Fibroblast of lung (primary cell): ENCODE data around the gene TVP23A.
"Not testable (repeated sequence)": the region's sequence is repeated elsewhere in the genome, so short reads cannot be mapped to it uniquely, and the experiment has no call there.

ENCODE experiments used
- CTCF ChIP-seq, 2 donors: IDR thresholded peaks in 1 of 2; conservative IDR thresholded peaks in 1 of 2; 1 replicate in 1 of 2; 2 replicates in 1 of 2; pipeline ENCODE4 v1.5.1; 2011 to 2012; ENCODE audit warnings: low read length in 2 of 2, control low read depth in 1 of 2, inconsistent platforms in 1 of 2, low read depth in 1 of 2, mild to moderate bottlenecking in 1 of 2
- EZH2 ChIP-seq: IDR thresholded peaks from 2 replicates; pipeline ENCODE4 v1.5.1; 2012; ENCODE audit warnings: low read length, control low read depth, mild to moderate bottlenecking; ENCODE audit errors: missing control alignments

GRCh38 chr16:10779908-10780307 is 38.7 kb downstream of the TVP23A start:
- TF ChIP-seq CTCF (conservative IDR thresholded peaks at IDR 0.05 in 1 of 2, IDR thresholded peaks at IDR 0.05 in 1 of 2; ENCODE audit: low read depth in 1 of 2, low read length in 2 of 2); EZH2: not testable (repeated sequence)
